Liver (tissue), 9 donors: ENCODE results near the gene STPG1. TPM values are rescaled to one million over a fixed set of nuclear protein-coding genes. Genes with fewer than 3 reads are reported as not detected.

Experiments used
- DNase-seq: peaks from one replicate; pipeline ENCODE4 v3.0.0-alpha.2; 2017; ENCODE audit warnings: low spot score
- H3K27ac ChIP-seq, 2 donors: one replicate each; pipeline ENCODE4 v1.7.0; 2013; ENCODE audit warnings: inconsistent platforms in 2 of 2, low read length in 2 of 2, control low read depth in 1 of 2, low read depth in 1 of 2, mild to moderate bottlenecking in 1 of 2
- H3K27me3 ChIP-seq, 4 donors: one replicate each; pipeline versions ENCODE4 v1.6.1 to v1.7.0; 2013; ENCODE audit warnings: low read length in 3 of 4, inconsistent platforms in 1 of 4, mild to moderate bottlenecking in 1 of 4, moderate library complexity in 1 of 4; ENCODE audit not compliant: control insufficient read depth in 4 of 4, insufficient read depth in 4 of 4
- H3K36me3 ChIP-seq, 4 donors: one replicate each; pipeline versions ENCODE4 v1.6.1 to v1.7.0; 2013; ENCODE audit warnings: low read length in 3 of 4, mild to moderate bottlenecking in 3 of 4, low read depth in 1 of 4, moderate library complexity in 1 of 4; ENCODE audit not compliant: control insufficient read depth in 4 of 4, insufficient read depth in 3 of 4
- H3K4me1 ChIP-seq, 4 donors: one replicate each; pipeline versions ENCODE4 v1.6.1 to v1.7.0; 2013; ENCODE audit warnings: low read length in 3 of 4, mild to moderate bottlenecking in 3 of 4, moderate library complexity in 1 of 4; ENCODE audit not compliant: control insufficient read depth in 4 of 4, insufficient read depth in 4 of 4
- H3K4me3 ChIP-seq, 3 donors: one replicate each; pipeline versions ENCODE4 v1.6.1 to v1.7.0; 2013; ENCODE audit warnings: low read length in 3 of 3, control low read depth in 1 of 3, low read depth in 1 of 3, mild to moderate bottlenecking in 1 of 3
- H3K9ac ChIP-seq, 2 donors: one replicate each; pipeline ENCODE4 v1.7.0; 2013; ENCODE audit warnings: low read length in 2 of 2, mild to moderate bottlenecking in 2 of 2, moderate library complexity in 2 of 2, control low read depth in 1 of 2, low read depth in 1 of 2
- H3K9me3 ChIP-seq, 4 donors: one replicate each; pipeline versions ENCODE4 v1.6.1 to v1.7.0; 2013; ENCODE audit warnings: low read length in 3 of 4; ENCODE audit not compliant: control insufficient read depth in 4 of 4
- EGR1 ChIP-seq, 2 donors: IDR thresholded peaks; 2 replicates each; pipeline ENCODE4 v1.6.1; 2016 to 2018; ENCODE audit warnings: antibody characterized with exemption in 2 of 2, low read depth in 2 of 2
- FOXA1 ChIP-seq: IDR thresholded peaks from 2 replicates; pipeline ENCODE4 v1.6.1; 2016; ENCODE audit warnings: antibody characterized with exemption
- FOXA2 ChIP-seq: IDR thresholded peaks from 2 replicates; pipeline ENCODE4 v1.6.1; 2016; ENCODE audit warnings: antibody characterized with exemption
- HNF4A ChIP-seq, 2 donors: conservative IDR thresholded peaks; 2 replicates each; pipeline ENCODE4 v1.6.1; 2016; ENCODE audit warnings: antibody characterized with exemption in 2 of 2, mild to moderate bottlenecking in 2 of 2
- HNF4G ChIP-seq: IDR thresholded peaks from 2 replicates; pipeline ENCODE4 v1.6.1; 2016; ENCODE audit warnings: antibody characterized with exemption
- JUND ChIP-seq, 2 donors: IDR thresholded peaks; 2 replicates each; pipeline ENCODE4 v1.6.1; 2016; ENCODE audit warnings: antibody characterized with exemption in 2 of 2
- NR2F2 ChIP-seq: IDR thresholded peaks from 2 replicates; pipeline ENCODE4 v1.6.1; 2016; ENCODE audit warnings: antibody characterized with exemption
- RXRA ChIP-seq, 2 donors: IDR thresholded peaks; 2 replicates each; pipeline ENCODE4 v1.6.1; 2017 to 2018; ENCODE audit warnings: antibody characterized with exemption in 2 of 2, mild to moderate bottlenecking in 1 of 2
- SP1 ChIP-seq: IDR thresholded peaks from 2 replicates; pipeline ENCODE4 v1.6.1; 2018; ENCODE audit warnings: antibody characterized with exemption, mild to moderate bottlenecking
- TAF1 ChIP-seq: conservative IDR thresholded peaks from 2 replicates; pipeline ENCODE4 v1.6.1; 2016; ENCODE audit warnings: antibody characterized with exemption, mild to moderate bottlenecking
- WGBS: extraction: QIAGEN DNeasy Blood & Tissue Kit; methylation state at CpG from one replicate; pipeline ENCODE4 v1.1.7; 2013; 5-methylcytosine and 5-hydroxymethylcytosine counted together
- polyA plus RNA-seq, 2 donors: library from polyadenylated mRNA; stranded (reverse) in 1 of 2; unstranded in 1 of 2; fragments of 200-250 nt in 1 of 2; fragments of >200 nt in 1 of 2; fragmentation: Nextera tagmentation in 1 of 2; extraction: Ambion mirVana in 1 of 2; gene quantifications; one replicate each; pipeline versions ENCODE4 v1.2.1 to v1.2.3, GENCODE V29; 2013 to 2015
- total RNA-seq, 2 donors: library from RNA; depleted of rRNA; stranded (reverse); fragments of >200 nt; gene quantifications; one replicate each; pipeline ENCODE4 v1.2.3, GENCODE V29; 2014
- TF ChIP-seq, protein P1 (sequence below): IDR thresholded peaks from 2 replicates; pipeline ENCODE4 v1.6.1; 2016; ENCODE audit warnings: antibody characterized with exemption
- TF ChIP-seq, protein P2 (sequence below): fragments of 150-350 bp; IDR thresholded peaks from 2 replicates; pipeline ENCODE4 v1.5.1; 2017; ENCODE audit warnings: improper control_type of control experiment, low read depth, low read length; ENCODE audit not compliant: missing input control
- donor health status: healthy.
- donor health status: healthy.
- donor health status: healthy.
- donor health status: healthy.
- donor health status: healthy.

Gene STPG1
- total and polyA plus RNA-seq, 4 donors = 0.92 to 2.9 (median 1.0) TPM

DNA sequence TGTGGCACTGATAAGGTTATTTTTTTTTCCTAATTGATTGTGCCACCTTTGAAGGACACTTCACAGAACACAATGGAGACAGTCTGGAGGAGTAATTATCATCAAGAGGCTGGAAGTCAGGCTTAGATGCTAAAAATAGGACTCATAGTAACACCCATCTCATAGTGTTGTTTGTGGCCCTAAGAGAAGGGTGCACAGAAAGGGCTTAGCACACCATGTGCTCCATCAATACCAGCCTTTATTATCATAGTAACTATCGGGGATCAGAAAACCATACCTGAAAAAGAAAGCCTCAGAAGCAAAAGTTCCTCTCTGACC lies 13.9 kb upstream of the STPG1 start (continued):
- TF ChIP-seq, protein P1, sequence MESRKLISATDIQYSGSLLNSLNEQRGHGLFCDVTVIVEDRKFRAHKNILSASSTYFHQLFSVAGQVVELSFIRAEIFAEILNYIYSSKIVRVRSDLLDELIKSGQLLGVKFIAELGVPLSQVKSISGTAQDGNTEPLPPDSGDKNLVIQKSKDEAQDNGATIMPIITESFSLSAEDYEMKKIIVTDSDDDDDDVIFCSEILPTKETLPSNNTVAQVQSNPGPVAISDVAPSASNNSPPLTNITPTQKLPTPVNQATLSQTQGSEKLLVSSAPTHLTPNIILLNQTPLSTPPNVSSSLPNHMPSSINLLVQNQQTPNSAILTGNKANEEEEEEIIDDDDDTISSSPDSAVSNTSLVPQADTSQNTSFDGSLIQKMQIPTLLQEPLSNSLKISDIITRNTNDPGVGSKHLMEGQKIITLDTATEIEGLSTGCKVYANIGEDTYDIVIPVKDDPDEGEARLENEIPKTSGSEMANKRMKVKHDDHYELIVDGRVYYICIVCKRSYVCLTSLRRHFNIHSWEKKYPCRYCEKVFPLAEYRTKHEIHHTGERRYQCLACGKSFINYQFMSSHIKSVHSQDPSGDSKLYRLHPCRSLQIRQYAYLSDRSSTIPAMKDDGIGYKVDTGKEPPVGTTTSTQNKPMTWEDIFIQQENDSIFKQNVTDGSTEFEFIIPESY = no peak
- TF ChIP-seq FOXA2 (no peak), HNF4G (no peak), JUND (IDR thresholded peaks at IDR 0.05) (no peak), SP1 (no peak)

DNA sequence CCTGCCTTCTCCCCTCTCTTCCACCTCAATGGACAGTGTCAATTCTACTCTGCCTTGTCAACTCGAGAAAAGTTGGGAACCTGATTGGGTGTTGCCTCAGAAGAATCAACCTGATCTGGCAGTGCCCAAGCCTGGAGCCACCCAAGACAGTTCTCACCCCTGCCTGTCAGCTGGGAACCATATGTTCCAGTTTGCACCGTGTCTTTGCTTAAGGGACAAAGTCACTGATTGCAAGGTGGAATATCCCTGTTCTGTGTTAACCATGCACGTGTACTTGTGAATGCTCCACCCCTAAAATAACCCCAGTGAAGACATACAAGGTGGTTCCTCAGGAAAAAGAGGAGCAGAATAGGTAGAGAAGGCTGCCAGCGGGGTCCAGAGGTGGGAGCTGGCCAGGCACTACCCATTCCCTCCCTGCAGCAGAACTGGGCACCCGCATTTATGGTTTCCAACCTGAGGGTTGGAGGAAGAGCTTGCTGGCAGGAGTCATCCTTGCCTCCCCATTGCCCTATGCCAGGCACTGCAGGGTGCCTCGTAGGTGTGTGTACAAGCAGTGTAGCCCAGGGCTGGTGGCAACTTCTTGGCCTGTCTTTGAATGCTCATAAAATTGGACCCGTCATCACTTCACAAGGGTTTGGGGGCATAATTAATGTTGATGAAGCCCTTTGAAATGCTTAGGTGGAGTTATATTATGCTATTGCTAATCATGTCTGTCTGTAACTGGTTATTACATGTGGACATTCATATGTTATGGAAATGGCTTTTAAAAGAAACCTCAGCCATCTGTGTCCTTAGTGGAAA lies 13.4 kb upstream of the STPG1 start:
- TF ChIP-seq, protein P1 = no peak
- TF ChIP-seq, protein P2, sequence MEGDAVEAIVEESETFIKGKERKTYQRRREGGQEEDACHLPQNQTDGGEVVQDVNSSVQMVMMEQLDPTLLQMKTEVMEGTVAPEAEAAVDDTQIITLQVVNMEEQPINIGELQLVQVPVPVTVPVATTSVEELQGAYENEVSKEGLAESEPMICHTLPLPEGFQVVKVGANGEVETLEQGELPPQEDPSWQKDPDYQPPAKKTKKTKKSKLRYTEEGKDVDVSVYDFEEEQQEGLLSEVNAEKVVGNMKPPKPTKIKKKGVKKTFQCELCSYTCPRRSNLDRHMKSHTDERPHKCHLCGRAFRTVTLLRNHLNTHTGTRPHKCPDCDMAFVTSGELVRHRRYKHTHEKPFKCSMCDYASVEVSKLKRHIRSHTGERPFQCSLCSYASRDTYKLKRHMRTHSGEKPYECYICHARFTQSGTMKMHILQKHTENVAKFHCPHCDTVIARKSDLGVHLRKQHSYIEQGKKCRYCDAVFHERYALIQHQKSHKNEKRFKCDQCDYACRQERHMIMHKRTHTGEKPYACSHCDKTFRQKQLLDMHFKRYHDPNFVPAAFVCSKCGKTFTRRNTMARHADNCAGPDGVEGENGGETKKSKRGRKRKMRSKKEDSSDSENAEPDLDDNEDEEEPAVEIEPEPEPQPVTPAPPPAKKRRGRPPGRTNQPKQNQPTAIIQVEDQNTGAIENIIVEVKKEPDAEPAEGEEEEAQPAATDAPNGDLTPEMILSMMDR = no peak
- no peak for TF ChIP-seq NR2F2
- TF ChIP-seq HNF4A (conservative IDR thresholded peaks at IDR 0.05) = no peak
- no peak for TF ChIP-seq EGR1 (IDR thresholded peaks at IDR 0.05; ENCODE audit: low read depth in 2 of 2)
- TF ChIP-seq TAF1 = no peak
- no peak for TF ChIP-seq JUND (IDR thresholded peaks at IDR 0.05)
- TF ChIP-seq FOXA1 = no peak
- no peak for TF ChIP-seq RXRA (IDR thresholded peaks at IDR 0.05)
- TF ChIP-seq HNF4G = no peak
- Histone ChIP-seq H3K9me3 (no peaks in the 10 kb centered on the region), H3K4me1 (no peaks in the 10 kb centered on the region), H3K4me3 (no peak overlapping the region), H3K27me3 (no peaks in the 10 kb centered on the region), H3K27ac (no peak overlapping the region), H3K9ac (no peak overlapping the region), H3K36me3 (peaks cover 0 to 11% (median 3%) of the 10 kb centered on the region in 4 donors)
- WGBS = 93% methylated on average over 7 of the region's 7 CpGs
- DNase-seq = no peak

DNA sequence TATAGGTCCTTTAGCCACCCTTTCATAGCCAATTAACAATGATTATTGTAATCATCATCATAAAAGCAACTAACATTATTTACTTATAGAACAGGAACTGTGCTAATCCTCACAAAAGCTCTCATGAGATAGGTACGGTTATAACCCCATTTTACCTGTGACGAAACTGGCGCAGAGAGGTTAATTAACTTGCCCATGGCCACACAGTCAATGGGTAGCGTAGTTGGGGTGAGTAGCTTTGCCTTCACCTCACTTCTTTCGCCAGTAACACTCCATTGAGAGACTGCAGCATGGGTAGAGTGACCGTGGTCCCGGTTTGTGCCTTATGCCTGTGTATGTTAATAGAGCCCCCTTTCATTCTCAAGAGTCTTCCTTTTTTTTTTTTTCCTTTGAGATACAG lies 12.3 kb upstream of the STPG1 start:
- TF ChIP-seq JUND (IDR thresholded peaks at IDR 0.05) = no peak
- TF ChIP-seq RXRA (IDR thresholded peaks at IDR 0.05) = no peak
- H3K27ac ChIP-seq = no peak overlapping the region
- H3K36me3 ChIP-seq = peaks cover 0 to 16% (median 4%) of the 10 kb centered on the region in 4 donors
- H3K9ac ChIP-seq = no peak overlapping the region
- H3K4me3 ChIP-seq = no peak overlapping the region
- 78% methylated on average over 7 of the region's 7 CpGs for WGBS
- DNase-seq = no peak
- no peaks in the 10 kb centered on the region for H3K9me3 ChIP-seq
- H3K4me1 ChIP-seq = no peaks in the 10 kb centered on the region
- no peaks in the 10 kb centered on the region for H3K27me3 ChIP-seq
